Measurements from ENCODE around the gene USP44. TPM values are rescaled to one million over a fixed set of nuclear protein-coding genes. Genes with fewer than 3 reads are reported as not detected.
"Not testable (repeated sequence)": the region's sequence is repeated elsewhere in the genome, so short reads cannot be mapped to it uniquely, and the experiment has no call there.

USP44 gene
- total RNA-seq: 1 to 10 TPM; 3.2 to 6.0 TPM

DNA sequence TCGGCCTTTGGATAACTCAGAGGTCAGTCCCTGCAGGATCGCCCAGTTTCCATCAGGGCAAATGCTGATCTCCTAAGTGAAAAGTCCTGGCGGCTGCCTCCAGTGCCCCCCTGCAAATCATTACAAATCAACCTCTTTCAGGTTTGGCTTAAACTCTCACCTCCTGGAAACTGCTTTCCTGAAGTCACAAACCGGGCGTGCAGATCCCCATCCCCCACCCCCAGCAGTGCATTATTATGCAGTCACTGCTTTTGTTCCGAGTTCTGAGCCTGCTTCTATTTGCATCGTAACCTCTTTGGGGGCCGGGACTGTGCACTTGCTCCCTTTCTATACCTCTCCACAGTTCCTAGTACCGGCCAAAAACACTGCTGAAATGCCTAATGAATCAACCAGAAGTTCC lies at the start of gene USP44:
Gene USP44 (minus strand): TSS at position 172 of the 400 bp plus-strand sequence. CDS start 17,220 bp downstream, outside the sequence.
- Mint-ChIP-seq H3K27ac (peak within 1 kb of the TSS in 1 of 2 donors; percentile 63), H3K36me3 (peaks cover 0 to 7% of the 10 kb centered on the region in 2 donors), H3K9me3 (peaks cover 0 to 7% of the 10 kb centered on the region in 2 donors)
- DNase-seq (ENCODE audit: low spot score in 2 of 2) (no peak), ATAC-seq (no peak)

DNA sequence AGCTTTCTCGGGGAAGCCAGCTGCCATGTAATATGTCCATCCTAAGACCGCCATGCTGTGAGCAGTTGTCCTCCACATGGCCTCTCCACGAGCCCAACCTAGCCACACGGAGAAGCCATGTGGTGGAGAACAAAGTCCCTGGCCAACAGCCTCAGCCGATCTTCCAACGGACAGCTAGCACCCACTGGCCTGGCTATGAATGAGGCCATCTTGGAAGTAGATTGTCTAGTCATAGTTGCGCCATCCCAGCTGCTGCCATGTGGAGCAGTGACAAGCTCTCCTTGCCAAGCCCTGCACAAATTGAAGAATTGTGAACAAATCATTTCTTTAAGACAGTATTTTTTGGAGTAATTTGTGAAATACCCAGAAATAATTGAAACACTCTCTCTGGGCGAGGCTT lies 49.3 kb upstream of the USP44 start:
- Mint-ChIP-seq H3K9me3 (no peaks in the 10 kb centered on the region), H3K36me3 (no peaks in the 10 kb centered on the region), H3K27ac (no peak overlapping the region)
- ATAC-seq: no peak
- DNase-seq (ENCODE audit: low spot score in 2 of 2): no peak

DNA sequence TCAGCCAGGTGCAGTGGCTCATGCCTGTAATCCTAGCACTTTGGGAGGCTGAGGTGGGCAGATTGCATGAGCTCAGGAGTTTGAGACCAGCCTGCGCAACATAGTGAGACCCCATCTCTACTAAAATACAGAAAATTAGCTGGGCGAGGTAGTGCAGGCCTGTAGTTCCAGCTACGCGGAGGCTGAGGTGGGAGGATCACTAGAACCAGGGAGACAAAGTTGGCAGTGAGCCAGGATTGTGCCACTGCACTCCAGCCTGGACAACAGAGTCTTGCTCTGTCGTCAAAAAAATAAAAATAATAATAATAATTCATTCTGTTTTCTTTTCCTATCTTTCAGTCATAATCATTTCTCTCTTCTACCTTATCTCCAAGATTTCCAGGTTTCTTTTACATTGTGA lies 48.6 kb upstream of the USP44 start:
- Mint-ChIP-seq H3K9me3 (no peaks in the 10 kb centered on the region), H3K27ac (no peak overlapping the region), H3K36me3 (no peaks in the 10 kb centered on the region)
- DNase-seq (ENCODE audit: low spot score in 2 of 2): no peak
- ATAC-seq: no peak

DNA sequence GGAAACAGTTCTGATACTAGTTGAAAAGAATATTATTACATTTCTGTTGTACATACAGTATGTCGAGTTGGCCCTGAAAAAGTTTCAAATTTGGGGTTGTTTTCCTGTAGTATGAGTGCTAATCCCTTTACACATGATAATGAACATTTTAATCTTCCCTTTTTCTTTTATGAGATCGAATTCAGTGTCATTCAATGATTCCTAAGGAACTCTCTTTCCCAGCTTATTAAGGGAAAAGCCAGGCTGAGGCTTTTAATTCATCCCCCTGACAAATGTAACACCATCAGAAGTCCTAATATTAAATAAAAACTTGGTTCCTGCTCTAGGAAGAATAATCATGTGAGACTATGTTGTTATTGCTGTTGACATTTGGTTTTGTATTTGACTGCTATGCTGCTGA lies 42.9 kb upstream of the USP44 start:
- no peaks in the 10 kb centered on the region for H3K9me3 Mint-ChIP-seq
- no peaks in the 10 kb centered on the region for H3K36me3 Mint-ChIP-seq
- DNase-seq (ENCODE audit: low spot score in 2 of 2): no peak
- H3K27ac Mint-ChIP-seq: no peak overlapping the region
- no peak for ATAC-seq

DNA sequence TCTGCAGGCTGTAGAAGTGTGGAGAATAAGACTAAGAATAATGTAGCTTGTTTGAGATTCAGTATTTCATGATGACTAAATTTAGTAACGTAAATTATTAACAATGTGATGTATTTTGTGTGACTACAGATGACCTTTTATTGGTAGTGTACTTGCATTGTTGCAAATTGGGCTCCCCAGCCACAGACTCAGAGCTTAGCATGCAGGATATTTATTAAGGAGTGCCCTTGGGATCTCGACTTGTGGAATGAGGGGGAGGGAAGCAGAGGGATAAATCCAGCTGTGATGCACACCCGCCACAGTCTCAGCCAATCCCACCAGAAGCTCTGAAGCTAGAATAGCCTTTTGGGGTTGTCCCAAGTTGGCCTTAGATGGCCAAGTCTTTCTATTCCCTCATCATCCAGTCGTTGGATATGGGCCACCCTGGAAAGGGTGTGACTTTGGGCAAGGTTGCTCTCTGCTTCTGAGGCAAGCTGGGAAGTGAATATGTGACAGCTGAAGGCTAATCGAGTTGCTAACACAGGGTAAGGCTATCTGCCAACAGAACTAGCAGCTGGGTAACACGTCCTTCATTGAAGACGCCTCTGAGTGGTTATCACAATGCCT lies 42.1 kb upstream of the USP44 start:
- Mint-ChIP-seq H3K9me3 (no peaks in the 10 kb centered on the region), H3K27ac (no peak overlapping the region), H3K36me3 (no peaks in the 10 kb centered on the region)
- DNase-seq (ENCODE audit: low spot score in 2 of 2): no peak
- ATAC-seq: no peak

DNA sequence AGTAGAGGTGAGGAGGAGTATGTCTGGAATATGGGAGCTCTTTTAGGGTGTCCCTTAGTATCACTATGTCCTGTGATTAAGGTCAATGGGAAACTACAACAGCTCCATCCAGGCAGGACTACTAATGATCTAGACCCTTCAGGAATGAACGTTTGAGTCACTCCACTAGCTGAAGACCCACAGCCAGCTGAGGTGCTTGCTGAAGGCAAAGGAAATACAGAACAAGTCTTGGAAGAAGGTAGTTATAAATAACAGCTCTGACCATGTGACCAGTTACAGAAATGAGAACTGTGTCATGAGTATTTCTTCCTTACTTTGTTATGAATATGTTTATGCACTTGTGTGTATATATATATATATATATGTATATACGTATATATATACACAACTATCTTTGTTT lies 40.5 kb upstream of the USP44 start:
- no peak overlapping the region for H3K27ac Mint-ChIP-seq
- DNase-seq (ENCODE audit: low spot score in 2 of 2): no peak
- ATAC-seq: no peak
- no peaks in the 10 kb centered on the region for H3K9me3 Mint-ChIP-seq
- no peaks in the 10 kb centered on the region for H3K36me3 Mint-ChIP-seq

DNA sequence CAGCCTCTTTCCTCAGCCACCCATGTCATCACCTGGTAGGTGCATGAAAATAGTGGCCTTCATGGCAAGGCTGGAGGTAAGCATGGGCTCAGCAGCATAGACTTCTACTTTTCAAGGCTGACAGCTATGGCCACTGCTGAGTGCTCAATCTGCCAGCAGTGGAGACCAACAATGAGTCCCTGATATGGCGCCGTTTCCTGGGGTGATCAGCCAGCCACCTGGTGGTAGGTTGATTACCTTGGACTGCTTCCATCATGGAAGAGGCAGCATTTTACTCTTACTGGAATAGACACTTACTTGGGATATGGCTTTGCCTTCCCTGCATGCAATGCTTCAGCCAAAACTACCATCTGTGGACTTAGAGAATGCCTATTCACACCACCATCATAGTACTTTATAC lies 39.5 kb upstream of the USP44 start:
- Mint-ChIP-seq H3K36me3 (no peaks in the 10 kb centered on the region), H3K27ac (no peak overlapping the region), H3K9me3 (no peaks in the 10 kb centered on the region)
- no peak for ATAC-seq
- DNase-seq (ENCODE audit: low spot score in 2 of 2): no peak

DNA sequence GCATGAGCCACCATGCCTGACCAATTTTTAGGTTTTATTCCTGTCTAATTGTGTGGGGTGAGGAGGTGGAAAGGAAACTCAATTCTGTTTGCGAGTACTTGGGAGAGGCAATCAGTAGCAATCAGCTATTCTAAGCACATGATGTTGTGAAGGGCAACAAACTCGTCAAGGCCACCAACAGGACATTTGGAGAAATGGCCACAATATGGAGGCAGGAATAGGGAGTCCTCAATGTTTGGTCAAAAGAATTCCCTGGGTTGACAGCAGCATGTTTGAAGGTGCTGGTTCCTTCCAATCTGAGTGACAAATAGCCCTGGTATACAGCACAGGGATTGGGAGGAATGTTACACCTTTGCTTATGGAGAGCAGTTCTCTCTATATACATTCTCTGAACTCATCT lies 32.7 kb upstream of the USP44 start:
- Mint-ChIP-seq H3K9me3 (no peaks in the 10 kb centered on the region), H3K36me3 (no peaks in the 10 kb centered on the region), H3K27ac (no peak overlapping the region)
- no peak for ATAC-seq
- no peak for DNase-seq (ENCODE audit: low spot score in 2 of 2)

DNA sequence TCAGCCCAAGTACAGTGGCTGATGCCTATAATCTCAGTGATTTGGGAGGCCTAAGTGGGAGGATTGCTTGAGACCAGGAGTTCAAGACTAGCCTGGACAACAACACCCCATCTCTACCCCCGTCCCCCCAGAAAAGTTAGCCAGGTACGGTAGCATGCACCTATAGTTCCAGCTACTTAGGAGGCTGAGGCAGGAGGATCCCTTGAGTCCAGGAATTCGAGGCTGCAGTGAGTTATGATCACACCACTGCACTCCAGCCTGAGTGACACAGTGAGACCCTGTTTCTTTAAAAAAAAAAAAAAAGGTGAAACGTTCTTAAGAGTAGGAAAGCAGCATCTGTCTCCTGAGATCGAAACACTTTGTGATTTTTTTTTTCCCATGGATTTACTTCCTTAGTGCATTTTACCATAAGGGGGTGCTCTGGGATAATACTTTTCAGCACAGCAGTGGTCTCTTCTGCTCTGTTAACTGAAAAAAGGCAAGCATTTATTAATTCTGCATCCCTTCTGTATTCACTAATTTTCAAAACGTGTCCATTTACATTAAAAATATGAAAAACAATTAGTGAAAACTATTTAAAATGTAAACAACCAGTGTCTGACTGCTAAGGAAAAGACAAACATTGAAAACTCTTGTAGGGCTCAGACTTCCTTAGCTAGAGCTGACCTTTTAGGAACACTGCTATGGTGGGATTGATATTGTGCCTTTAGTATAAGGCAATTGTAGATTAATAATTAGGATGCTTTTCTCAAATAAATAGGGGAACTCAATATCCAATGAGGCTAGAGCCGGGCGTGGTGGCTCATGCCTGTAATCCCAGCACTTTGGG lies 31.2 kb upstream of the USP44 start:
- ATAC-seq (no peak), DNase-seq (ENCODE audit: low spot score in 2 of 2) (no peak)
- H3K36me3 Mint-ChIP-seq: no peaks in the 10 kb centered on the region
- no peak overlapping the region for H3K27ac Mint-ChIP-seq
- H3K9me3 Mint-ChIP-seq: no peaks in the 10 kb centered on the region

DNA sequence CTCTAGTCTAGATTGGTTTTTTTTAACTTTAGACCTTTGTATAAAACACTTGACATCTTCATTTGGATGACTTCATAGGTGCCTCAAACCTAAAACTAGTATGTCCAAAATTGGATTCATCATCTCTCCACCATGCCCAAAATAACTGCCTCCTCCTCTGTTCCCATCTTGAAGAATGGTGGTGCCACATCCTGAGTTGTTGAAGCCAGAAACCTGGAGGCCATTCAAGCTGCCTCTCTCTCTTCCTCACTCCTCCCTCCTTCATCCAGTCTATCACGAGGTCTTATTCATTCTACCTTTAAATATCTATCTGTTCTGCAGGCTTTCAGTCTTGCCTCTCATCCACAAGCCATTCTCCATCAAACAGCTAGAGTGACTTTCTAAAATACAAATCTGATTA lies 26.5 kb upstream of the USP44 start:
- DNase-seq (ENCODE audit: low spot score in 2 of 2) (no peak), ATAC-seq (no peak)
- Mint-ChIP-seq H3K27ac (no peak overlapping the region), H3K9me3 (no peaks in the 10 kb centered on the region), H3K36me3 (no peaks in the 10 kb centered on the region)

DNA sequence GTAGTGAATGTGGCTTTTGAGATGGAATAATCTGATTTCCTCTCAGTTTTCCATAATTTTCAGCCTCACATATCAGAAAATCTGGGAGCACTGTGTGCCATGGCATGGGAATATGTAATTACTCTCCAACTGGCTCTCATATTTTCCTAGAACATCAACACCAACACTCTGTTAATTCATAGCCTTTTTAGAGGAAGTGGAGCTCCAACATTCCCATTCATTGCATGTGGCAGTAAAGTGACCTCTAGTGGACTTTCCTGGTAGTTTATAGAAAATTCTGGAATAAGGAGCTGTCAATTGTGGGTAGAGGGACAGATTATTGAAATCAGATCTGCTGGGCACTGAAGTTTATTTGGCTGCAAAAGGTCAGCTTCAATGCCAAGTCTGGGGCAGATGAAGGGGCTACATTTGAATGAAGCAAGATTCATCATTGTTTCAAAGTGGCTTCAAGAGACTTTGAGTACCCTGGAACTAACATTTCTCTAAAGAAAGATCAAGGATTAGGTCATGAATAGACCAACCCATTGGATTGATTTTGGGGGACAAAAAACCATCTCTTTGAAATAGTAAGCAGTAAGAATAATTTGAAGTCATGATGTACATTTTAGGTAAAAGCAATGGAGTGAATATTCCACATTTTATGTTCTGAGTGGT lies 23.6 kb upstream of the USP44 start:
- H3K36me3 Mint-ChIP-seq: no peaks in the 10 kb centered on the region
- H3K27ac Mint-ChIP-seq: peak overlapping the region in 1 of 2 donors; percentile 7
- ATAC-seq (no peak), DNase-seq (ENCODE audit: low spot score in 2 of 2) (no peak)
- H3K9me3 Mint-ChIP-seq: no peaks in the 10 kb centered on the region

DNA sequence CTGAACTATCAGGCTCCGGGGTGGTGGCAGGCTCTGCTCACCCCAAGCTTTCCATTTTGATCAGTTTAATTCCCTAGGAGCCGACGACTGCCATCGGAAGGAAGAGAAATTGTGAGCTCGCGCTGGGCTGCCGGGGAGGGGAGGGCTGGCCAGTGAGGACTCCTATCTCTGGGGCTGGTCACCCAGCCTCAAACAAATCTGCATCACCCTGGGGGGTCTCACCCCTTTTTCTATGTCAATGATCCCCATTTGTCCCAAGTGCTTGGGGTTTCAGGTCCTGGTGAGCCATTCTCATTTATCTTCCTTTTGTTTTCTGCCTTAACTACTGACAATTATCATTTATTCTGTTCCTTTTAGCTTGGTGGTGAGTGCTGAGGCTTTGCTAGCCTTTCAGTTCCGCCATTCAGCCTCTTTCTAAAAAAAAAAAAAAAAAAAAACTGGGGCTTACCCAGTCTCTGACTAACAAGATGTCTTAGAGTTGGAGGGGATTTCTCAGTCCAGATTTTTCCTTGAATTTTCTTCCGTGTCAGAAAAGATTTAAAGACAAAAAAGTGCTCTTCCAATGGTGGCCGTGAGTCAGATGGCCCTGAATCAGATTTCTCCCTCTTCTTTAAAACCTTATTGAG lies 22.8 kb upstream of the USP44 start:
- peak overlapping the region in 1 of 2 donors; percentile 7 for H3K27ac Mint-ChIP-seq
- DNase-seq (ENCODE audit: low spot score in 2 of 2): no peak

DNA sequence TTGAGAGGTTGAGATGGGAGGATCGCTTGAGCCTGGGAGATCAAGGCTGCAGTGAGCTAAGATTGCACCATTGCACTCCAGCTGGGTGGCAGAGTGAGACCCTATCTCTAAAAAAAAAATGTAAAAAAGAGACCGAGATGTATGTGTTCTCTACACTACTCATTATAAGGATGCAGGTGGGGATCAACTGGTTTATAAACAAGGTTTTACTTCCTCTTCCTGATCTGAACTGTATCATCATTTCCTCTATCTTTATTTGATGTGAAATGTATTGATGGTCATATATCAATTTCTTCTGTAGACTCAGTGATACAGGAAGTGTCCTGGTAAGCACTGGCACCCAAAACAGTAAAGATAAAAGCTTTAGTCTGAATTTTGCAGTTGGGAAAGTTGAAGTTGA lies 20.1 kb upstream of the USP44 start:
- ATAC-seq: no peak

More for the DNA sequence above, 22.8 kb upstream of the USP44 start:
- H3K36me3 Mint-ChIP-seq: peaks cover 0 to under 1% of the 10 kb centered on the region in 2 donors
- ATAC-seq: peak in 1 of 2 donors; percentile 18
- H3K9me3 Mint-ChIP-seq: peaks cover 0 to under 1% of the 10 kb centered on the region in 2 donors

DNA sequence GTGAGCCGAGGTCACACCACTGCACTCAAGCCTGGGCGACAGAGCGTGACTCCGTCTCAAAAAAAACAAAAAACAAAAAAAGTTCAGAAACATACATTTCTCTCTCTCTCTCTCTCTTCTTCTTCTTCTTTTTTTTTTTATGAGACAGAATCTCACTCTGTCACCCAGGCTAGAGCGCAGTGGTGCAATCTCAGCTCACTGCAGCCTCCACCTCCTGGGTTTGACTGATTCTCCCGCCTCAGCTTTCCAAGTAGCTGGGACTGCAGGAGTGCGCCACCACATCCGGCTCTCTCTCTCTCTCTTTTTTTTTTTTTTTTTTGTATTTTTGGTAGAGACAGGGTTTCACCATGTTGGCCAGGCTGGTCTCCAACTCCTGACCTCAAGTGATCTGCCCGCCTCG lies 16.8 kb upstream of the USP44 start:
- not testable (repeated sequence) for ATAC-seq; DNase-seq (ENCODE audit: low spot score in 2 of 2); H3K9me3 Mint-ChIP-seq; H3K27ac Mint-ChIP-seq; H3K36me3 Mint-ChIP-seq

More for the DNA sequence above, 20.1 kb upstream of the USP44 start:
- Mint-ChIP-seq H3K9me3 (peaks cover 0 to 4% of the 10 kb centered on the region in 2 donors), H3K36me3 (peaks cover 0 to 5% of the 10 kb centered on the region in 2 donors), H3K27ac (no peak overlapping the region)
- DNase-seq (ENCODE audit: low spot score in 2 of 2): no peak

DNA sequence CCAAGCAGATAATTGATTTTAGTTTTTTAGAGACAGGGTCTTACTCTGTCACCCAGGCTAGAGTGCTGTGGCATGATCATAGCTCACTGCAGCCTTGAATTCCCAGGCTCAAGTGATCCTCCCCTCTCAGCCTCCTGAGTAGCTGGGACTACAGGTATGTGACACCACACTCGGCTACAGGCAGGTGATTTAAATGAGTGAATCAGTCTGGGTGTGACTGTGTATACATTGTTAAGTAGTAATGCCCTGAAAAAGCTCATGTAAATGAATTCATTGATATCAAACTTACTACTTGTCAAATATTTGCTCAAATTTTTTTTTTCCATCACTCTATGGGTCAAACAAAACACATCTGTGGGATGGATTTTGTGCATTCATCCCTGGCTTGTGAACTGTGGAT lies 6.3 kb upstream of the USP44 start:
- H3K36me3 Mint-ChIP-seq: no peaks in the 10 kb centered on the region
- no peak overlapping the region for H3K27ac Mint-ChIP-seq
- DNase-seq (ENCODE audit: low spot score in 2 of 2): no peak
- H3K9me3 Mint-ChIP-seq: no peaks in the 10 kb centered on the region
- no peak for ATAC-seq

DNA sequence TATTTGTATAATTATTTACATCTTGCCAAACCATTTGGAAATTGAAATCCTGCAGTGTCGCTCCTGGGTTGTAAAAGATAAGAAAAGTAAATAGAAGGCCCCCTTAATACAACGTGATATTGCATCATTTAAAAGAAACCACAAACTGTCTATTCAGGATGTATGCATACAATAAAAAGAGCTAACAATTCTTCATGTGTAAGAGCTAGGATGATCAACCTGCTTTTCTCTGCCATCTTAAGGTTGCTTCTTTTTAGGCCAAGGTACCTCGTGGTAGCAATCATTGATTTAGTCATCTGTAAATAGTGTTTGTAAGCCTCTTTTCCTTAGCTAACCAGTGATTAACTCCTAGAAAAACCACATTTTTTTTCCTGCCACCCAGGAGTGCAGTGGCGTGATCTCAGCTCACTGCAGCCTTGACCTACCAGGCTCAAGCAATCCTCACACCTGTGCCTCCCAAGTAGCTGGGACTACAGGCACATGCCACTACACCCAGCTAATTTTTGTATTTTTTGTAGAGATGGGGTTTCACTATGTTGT lies 3.3 kb upstream of the USP44 start:
- Mint-ChIP-seq H3K27ac (peak overlapping the region in 1 of 2 donors; percentile 75), H3K9me3 (peaks cover 0 to under 1% of the 10 kb centered on the region in 2 donors), H3K36me3 (peaks cover 0 to under 1% of the 10 kb centered on the region in 2 donors)
- no peak for DNase-seq (ENCODE audit: low spot score in 2 of 2)
- peak in 1 of 2 donors; percentile 25 for ATAC-seq
